Neural cell (in vitro differentiated cells): Measurements from ENCODE around the gene RAD51B.

Experiments
- EP300 ChIP-seq: fragments of 450-650 bp; conservative IDR thresholded peaks from 2 replicates; pipeline ENCODE4 v1.6.1; 2014; ENCODE audit warnings: antibody characterized with exemption, mild to moderate bottlenecking, moderate library complexity; ENCODE audit not compliant: poor library complexity, severe bottlenecking
- EZH2 ChIP-seq: fragments of 200-600, 300-800 bp; shearing (Covaris generic), sonication (generic); IDR thresholded peaks from 2 replicates; pipeline ENCODE4 v1.6.1; 2014; ENCODE audit warnings: antibody characterized with exemption, low read length, borderline replicate concordance, mild to moderate bottlenecking; ENCODE audit not compliant: insufficient read depth, poor library complexity, severe bottlenecking
- MXI1 ChIP-seq: fragments of 450-650 bp; conservative IDR thresholded peaks from 2 replicates; pipeline ENCODE4 v1.6.1; 2014; ENCODE audit warnings: antibody characterized with exemption, mild to moderate bottlenecking; ENCODE audit not compliant: poor library complexity, severe bottlenecking
- POLR2AphosphoS5 ChIP-seq: IDR thresholded peaks from 2 replicates; pipeline ENCODE4 v1.6.1; 2012
- REST ChIP-seq: IDR thresholded peaks from 2 replicates; pipeline ENCODE4 v1.6.1; 2012; ENCODE audit warnings: borderline replicate concordance
- TAF1 ChIP-seq: IDR thresholded peaks from 2 replicates; pipeline ENCODE4 v1.6.1; 2012; ENCODE audit warnings: low read depth
- TF ChIP-seq, protein P1 (sequence below): fragments of 450-650 bp; IDR thresholded peaks from 2 replicates; pipeline ENCODE4 v1.5.1; 2014; ENCODE audit warnings: antibody characterized with exemption, mild to moderate bottlenecking, moderate library complexity; ENCODE audit not compliant: poor library complexity, severe bottlenecking

DNA sequence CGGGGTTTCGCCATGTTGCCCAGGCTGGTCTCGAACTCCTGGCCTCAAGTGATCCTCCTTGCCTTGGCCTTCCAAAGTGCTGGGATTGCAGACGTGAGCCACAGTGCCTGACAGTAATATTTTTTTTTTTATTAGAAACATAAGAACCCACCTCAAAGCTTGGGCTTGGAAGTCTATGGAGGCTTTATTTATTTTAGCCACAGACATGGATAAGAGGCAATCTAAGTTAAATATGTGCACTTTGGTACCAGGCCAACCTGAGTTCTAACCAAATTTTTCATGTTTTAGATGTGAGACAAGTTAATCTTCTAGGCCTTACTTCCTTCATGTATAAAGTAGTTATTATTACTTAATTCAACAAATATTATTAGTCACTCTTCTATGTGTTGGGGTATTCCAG is 96.9 kb downstream of the RAD51B start:
- TF ChIP-seq, protein P1, sequence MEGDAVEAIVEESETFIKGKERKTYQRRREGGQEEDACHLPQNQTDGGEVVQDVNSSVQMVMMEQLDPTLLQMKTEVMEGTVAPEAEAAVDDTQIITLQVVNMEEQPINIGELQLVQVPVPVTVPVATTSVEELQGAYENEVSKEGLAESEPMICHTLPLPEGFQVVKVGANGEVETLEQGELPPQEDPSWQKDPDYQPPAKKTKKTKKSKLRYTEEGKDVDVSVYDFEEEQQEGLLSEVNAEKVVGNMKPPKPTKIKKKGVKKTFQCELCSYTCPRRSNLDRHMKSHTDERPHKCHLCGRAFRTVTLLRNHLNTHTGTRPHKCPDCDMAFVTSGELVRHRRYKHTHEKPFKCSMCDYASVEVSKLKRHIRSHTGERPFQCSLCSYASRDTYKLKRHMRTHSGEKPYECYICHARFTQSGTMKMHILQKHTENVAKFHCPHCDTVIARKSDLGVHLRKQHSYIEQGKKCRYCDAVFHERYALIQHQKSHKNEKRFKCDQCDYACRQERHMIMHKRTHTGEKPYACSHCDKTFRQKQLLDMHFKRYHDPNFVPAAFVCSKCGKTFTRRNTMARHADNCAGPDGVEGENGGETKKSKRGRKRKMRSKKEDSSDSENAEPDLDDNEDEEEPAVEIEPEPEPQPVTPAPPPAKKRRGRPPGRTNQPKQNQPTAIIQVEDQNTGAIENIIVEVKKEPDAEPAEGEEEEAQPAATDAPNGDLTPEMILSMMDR: no peak
- TF ChIP-seq TAF1: no peak
- no peak for TF ChIP-seq MXI1
- no peak for TF ChIP-seq EZH2
- no peak for TF ChIP-seq REST
- no peak for TF ChIP-seq EP300
- TF ChIP-seq POLR2AphosphoS5: no peak
